HepG2 (cell line): Measurements from ENCODE around the gene PIP4K2C. TPM values are rescaled to one million over a fixed set of nuclear protein-coding genes. Genes with fewer than 3 reads are reported as not detected.

Experiments used
- CEBPG ChIP-seq: IDR thresholded peaks from 2 replicates; pipeline ENCODE4 v1.6.1; 2016
- CHD4 ChIP-seq: fragments of 200-600 bp; sonication (generic); IDR thresholded peaks from 2 replicates; pipeline ENCODE4 v1.7.0; 2017; ENCODE audit warnings: mild to moderate bottlenecking, low read length, borderline replicate concordance
- CREM ChIP-seq, 2 experiments: sonication (generic) in 1 of 2; formaldehyde crosslinking in 1 of 2; IDR thresholded peaks; 2 replicates each; pipeline versions ENCODE4 v1.4.0 to v1.6.1; 2016 to 2020; ENCODE audit warnings: antibody characterized with exemption in 1 of 2, mild to moderate bottlenecking in 1 of 2, missing genetic modification reagents in 1 of 2
- HMGA1 ChIP-seq: sonication (generic); formaldehyde crosslinking; conservative IDR thresholded peaks from 2 replicates; pipeline ENCODE4 v1.4.0; 2020; ENCODE audit warnings: missing genetic modification reagents
- MAFK ChIP-seq, 2 experiments: IDR thresholded peaks in 1 of 2; conservative IDR thresholded peaks in 1 of 2; 2 replicates each; pipeline ENCODE4 v1.6.1; 2011; ENCODE audit warnings: improper control_type of control experiment in 2 of 2, low read length in 2 of 2
- MXD4 ChIP-seq: IDR thresholded peaks from 2 replicates; pipeline ENCODE4 v1.6.1; 2016; ENCODE audit warnings: mild to moderate bottlenecking, missing biosample characterization, missing genetic modification reagents
- ZBTB38 ChIP-seq: sonication (generic); formaldehyde crosslinking; IDR thresholded peaks from 2 replicates; pipeline ENCODE4 v1.5.1; 2020; ENCODE audit warnings: mild to moderate bottlenecking, missing genetic modification reagents
- ZNF235 ChIP-seq: sonication (generic); formaldehyde crosslinking; IDR thresholded peaks from 2 replicates; pipeline ENCODE4 v1.8.1; 2023; ENCODE audit warnings: mild to moderate bottlenecking, missing genetic modification reagents, borderline replicate concordance
- ZNF616 ChIP-seq: sonication (generic); formaldehyde crosslinking; IDR thresholded peaks from 2 replicates; pipeline ENCODE4 v1.5.0; 2020; ENCODE audit warnings: low read depth, mild to moderate bottlenecking, missing genetic modification reagents
- ZNF644 ChIP-seq: IDR thresholded peaks from 2 replicates; pipeline ENCODE4 v1.6.1; 2016; ENCODE audit warnings: low read depth
- ZSCAN30 ChIP-seq: sonication (generic); formaldehyde crosslinking; IDR thresholded peaks from 2 replicates; pipeline ENCODE4 v1.5.0; 2020; ENCODE audit warnings: mild to moderate bottlenecking, missing genetic modification reagents
- polyA plus RNA-seq, 8 experiments: library from polyadenylated mRNA; depleted of rRNA in 3 of 8; stranded (reverse) in 7 of 8; unstranded in 1 of 8; fragments of >200 nt; fragmentation: Illumina TruSeq in 4 of 8; extraction: Trizol in 4 of 8; gene quantifications; 2 replicates each; pipeline versions ENCODE4 v1.2.1 to v1.2.3, GENCODE V29; 2011 to 2016; ENCODE audit warnings: low read depth in 4 of 8, missing spikeins in 1 of 8, mixed read lengths in 1 of 8; ENCODE audit not compliant: insufficient read depth in 1 of 8
- total RNA-seq, 5 experiments: library from RNA; depleted of rRNA; stranded (reverse); fragments of >200 nt; fragmentation: Illumina TruSeq; extraction: Trizol; gene quantifications; 2 replicates each; pipeline ENCODE4 v1.2.3, GENCODE V29; 2016; ENCODE audit warnings: low read depth in 1 of 5
- TF ChIP-seq, protein P1 (sequence below), 2 experiments: sonication (generic) in 1 of 2; formaldehyde crosslinking in 1 of 2; IDR thresholded peaks; 2 replicates each; pipeline versions ENCODE4 v1.4.0 to v1.6.1; 2016 to 2020; ENCODE audit warnings: borderline replicate concordance in 1 of 2, low read depth in 1 of 2, mild to moderate bottlenecking in 1 of 2, missing genetic modification reagents in 1 of 2
- TF ChIP-seq, protein P2 (sequence below): sonication (generic); formaldehyde crosslinking; IDR thresholded peaks from 2 replicates; pipeline ENCODE4 v1.8.0; 2022; ENCODE audit warnings: missing genetic modification reagents, mild to moderate bottlenecking, inconsistent platforms, borderline replicate concordance
- TF ChIP-seq, protein P3 (sequence below): sonication (generic); formaldehyde crosslinking; IDR thresholded peaks from 2 replicates; pipeline ENCODE4 v1.4.0; 2020; ENCODE audit warnings: low read depth, missing genetic modification reagents
- TF ChIP-seq, protein P4 (sequence below): sonication (generic); formaldehyde crosslinking; IDR thresholded peaks from 2 replicates; pipeline ENCODE4 v1.4.0; 2020; ENCODE audit warnings: missing genetic modification reagents; ENCODE audit errors: not compliant biosample characterization

PIP4K2C gene
- total and polyA plus RNA-seq, 2 of the 13 experiments (the other 11 are each of a cell fraction or from before 2014, with no cell fraction given): 23.3 to 26.4 TPM

DNA sequence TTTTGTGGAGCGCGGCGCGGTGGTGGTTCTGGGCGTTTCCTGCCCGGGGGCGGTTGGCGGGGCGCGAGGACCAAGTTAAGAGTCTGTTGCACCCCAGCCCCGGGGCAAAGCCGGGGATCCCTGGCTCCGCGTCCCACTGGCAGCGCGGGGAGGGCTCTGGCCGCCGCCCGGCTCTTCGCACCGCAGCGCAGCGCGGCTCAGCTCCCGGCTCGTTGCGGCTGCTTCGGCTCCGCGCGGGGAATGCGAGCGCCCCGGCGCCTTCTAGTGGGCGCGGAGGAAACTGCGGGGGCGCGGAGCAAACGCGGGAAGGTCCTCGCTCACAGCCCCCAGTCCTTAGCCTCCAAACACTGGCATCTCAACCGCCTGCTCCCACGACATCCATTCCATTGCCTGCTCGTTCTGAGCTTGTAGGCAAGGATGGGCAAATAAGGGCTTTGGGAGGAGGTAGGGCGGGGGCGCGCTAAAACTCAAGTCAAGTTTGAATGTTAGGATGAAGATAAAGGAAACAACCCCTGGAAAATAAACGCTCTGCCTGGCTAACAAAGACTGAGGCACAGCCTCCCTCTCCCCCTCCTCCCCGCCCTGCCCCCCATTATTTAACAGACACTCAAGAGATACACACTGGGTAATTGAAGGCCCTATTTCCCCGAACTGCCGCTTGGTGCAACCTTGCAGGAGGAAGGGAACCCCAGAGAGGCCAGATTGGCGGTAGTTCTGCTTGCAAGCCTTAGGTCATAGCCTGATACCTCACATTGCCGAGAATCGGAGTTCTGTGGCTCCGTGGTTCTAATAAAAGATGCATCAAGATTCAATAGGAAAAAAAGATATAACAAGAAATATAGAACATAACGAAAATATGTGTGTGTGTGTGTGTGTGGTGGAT is 42.2 kb downstream of the PIP4K2C start, which contains the start of gene B4GALNT1 (continued):
- TF ChIP-seq, protein P1, sequence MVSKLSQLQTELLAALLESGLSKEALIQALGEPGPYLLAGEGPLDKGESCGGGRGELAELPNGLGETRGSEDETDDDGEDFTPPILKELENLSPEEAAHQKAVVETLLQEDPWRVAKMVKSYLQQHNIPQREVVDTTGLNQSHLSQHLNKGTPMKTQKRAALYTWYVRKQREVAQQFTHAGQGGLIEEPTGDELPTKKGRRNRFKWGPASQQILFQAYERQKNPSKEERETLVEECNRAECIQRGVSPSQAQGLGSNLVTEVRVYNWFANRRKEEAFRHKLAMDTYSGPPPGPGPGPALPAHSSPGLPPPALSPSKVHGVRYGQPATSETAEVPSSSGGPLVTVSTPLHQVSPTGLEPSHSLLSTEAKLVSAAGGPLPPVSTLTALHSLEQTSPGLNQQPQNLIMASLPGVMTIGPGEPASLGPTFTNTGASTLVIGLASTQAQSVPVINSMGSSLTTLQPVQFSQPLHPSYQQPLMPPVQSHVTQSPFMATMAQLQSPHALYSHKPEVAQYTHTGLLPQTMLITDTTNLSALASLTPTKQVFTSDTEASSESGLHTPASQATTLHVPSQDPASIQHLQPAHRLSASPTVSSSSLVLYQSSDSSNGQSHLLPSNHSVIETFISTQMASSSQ (IDR thresholded peaks at IDR 0.05; ENCODE audit: low read depth): no peak
- TF ChIP-seq, protein P1 (CRISPR knock-in tag; IDR thresholded peaks at IDR 0.05; ENCODE audit: borderline replicate concordance): 0 out of 2 replicates have a peak, but pooled peaks have one; percentile 38
- TF ChIP-seq CEBPG: no peak
- TF ChIP-seq, protein P2, sequence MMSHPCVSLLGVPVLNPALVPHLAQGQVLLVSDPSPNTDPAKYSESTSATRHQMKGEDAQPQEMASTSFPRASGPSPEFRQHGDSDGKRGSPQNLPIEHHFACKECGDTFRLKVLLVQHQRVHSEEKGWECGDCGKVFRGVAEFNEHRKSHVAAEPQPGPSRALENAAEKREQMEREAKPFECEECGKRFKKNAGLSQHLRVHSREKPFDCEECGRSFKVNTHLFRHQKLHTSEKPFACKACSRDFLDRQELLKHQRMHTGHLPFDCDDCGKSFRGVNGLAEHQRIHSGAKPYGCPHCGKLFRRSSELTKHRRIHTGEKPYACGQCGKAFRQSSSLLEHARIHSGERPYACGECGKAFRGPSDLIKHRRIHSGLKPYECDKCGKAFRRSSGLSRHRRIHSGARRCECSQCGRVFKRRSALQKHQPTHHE (CRISPR knock-in tag): no peak; the same call in 1 of the 2 replicates
- TF ChIP-seq ZBTB38 (CRISPR knock-in tag): 0 out of 2 replicates have a peak, but pooled peaks have one; percentile 67
- TF ChIP-seq ZNF616 (CRISPR knock-in tag): no peak
- TF ChIP-seq, protein P3, sequence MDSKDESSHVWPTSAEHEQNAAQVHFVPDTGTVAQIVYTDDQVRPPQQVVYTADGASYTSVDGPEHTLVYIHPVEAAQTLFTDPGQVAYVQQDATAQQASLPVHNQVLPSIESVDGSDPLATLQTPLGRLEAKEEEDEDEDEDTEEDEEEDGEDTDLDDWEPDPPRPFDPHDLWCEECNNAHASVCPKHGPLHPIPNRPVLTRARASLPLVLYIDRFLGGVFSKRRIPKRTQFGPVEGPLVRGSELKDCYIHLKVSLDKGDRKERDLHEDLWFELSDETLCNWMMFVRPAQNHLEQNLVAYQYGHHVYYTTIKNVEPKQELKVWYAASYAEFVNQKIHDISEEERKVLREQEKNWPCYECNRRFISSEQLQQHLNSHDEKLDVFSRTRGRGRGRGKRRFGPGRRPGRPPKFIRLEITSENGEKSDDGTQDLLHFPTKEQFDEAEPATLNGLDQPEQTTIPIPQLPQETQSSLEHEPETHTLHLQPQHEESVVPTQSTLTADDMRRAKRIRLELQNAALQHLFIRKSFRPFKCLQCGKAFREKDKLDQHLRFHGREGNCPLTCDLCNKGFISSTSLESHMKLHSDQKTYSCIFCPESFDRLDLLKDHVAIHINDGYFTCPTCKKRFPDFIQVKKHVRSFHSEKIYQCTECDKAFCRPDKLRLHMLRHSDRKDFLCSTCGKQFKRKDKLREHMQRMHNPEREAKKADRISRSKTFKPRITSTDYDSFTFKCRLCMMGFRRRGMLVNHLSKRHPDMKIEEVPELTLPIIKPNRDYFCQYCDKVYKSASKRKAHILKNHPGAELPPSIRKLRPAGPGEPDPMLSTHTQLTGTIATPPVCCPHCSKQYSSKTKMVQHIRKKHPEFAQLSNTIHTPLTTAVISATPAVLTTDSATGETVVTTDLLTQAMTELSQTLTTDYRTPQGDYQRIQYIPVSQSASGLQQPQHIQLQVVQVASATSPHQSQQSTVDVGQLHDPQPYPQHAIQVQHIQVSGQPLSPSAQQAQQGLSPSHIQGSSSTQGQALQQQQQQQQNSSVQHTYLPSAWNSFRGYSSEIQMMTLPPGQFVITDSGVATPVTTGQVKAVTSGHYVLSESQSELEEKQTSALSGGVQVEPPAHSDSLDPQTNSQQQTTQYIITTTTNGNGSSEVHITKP (CRISPR knock-in tag): no peak
- TF ChIP-seq CHD4: no peak
- no peak for TF ChIP-seq ZNF644 (CRISPR knock-in tag)
- TF ChIP-seq ZNF235 (CRISPR knock-in tag): no peak
- no peak for TF ChIP-seq MAFK (conservative IDR thresholded peaks at IDR 0.05 in 1 of 2, IDR thresholded peaks at IDR 0.05 in 1 of 2; ENCODE audit: low read length in 2 of 2)
- TF ChIP-seq ZSCAN30 (CRISPR knock-in tag): no peak
- peak; percentile 55; the same call in 1 of the 2 replicates for TF ChIP-seq MXD4
- TF ChIP-seq, protein P4, sequence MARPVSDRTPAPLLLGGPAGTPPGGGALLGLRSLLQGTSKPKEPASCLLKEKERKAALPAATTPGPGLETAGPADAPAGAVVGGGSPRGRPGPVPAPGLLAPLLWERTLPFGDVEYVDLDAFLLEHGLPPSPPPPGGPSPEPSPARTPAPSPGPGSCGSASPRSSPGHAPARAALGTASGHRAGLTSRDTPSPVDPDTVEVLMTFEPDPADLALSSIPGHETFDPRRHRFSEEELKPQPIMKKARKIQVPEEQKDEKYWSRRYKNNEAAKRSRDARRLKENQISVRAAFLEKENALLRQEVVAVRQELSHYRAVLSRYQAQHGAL (CRISPR knock-in tag): no peak
- TF ChIP-seq HMGA1 (CRISPR knock-in tag): no peak
- no peak for TF ChIP-seq CREM (IDR thresholded peaks at IDR 0.05)
- TF ChIP-seq CREM (CRISPR knock-in tag; IDR thresholded peaks at IDR 0.05): no peak
